ENCODE measurements around the gene CTNNA1.

CTNNA1 gene

DNA sequence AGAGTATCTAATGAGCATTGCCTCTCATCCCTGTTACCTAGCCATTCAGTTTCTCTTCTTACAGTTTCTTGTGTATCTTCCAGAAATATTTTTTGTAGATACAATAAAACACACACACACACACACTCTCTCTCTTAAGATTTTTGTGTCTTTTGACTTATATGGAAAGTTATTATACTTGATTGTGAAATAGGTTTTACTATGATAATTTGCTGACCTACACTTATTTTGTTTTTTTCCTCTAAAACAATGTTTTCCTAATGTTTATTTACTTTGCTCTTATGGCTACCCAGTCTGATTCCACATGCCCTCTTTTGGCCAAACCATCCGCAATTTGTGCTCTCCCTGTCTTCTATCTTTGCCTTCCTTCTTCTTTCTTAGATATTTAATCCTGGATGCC is 96.7 kb downstream of the CTNNA1 start:
- DNase-seq (ENCODE audit: low spot score), result no peak

DNA sequence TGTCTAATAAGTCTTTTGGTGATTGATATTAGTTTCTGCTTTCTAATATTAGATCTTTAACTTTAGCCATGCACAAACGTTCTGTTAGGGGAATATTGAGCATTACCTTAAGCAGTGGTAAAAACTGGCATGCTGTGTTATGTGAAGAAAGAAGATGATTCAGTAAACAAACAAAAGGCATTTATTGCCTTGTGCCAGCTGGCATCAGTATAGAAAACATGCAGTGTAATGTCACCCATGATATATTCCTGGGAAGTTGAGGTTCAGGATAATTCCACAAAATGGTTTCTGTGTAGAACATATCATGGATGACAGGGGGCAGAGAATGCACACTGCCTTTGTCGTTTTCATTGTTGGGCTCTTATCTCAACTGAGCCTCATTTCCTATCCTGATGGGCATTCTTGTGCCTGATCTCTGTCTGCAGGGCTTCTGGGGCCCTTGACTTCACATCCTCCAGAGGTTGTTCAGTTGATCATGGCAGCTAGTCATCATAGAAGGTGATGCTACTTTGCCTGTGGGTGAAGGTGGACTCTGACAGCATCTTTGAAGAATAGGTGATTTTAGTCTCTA is 97.7 kb downstream of the CTNNA1 start:
- no peak for DNase-seq (ENCODE audit: low spot score)

DNA sequence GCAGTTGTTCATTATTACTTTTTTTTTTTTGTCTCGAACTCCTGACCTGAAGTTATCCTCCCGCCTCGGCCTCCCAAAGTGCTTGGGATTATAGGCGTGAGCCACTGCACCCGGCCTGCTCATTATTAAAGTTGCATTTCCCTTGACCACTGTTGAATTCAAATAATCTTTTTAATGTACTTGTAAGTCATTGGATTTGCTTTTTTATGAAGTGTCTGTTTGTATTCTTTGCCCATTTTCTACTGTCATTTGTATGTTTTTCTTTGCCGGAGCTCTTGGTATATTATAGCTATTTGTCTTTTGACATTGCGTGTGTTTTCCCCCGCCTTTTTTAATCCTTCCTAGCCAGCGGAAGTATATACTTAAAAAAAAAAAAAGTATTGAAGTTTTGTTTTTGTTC is 99.9 kb downstream of the CTNNA1 start:
- no peak for DNase-seq (ENCODE audit: low spot score)

DNA sequence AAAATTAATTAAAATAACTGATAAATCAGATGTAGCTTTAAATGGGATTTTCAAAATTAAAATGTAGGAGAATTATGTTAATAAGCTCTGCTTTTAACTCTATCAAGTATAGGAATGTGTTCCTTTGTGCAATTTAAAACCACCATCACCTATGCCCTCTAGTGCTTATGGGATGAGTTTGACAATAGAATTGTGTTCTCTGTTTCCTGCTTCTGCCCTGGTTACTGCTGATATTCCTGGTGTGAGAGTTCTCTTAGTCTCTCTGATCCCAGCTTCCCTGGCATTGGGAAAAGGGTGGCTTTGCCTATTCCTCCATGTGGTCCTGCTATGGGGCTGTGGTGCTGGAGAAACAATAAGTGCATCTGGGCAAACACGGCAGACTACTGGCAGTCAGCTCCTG is 113.8 kb downstream of the CTNNA1 start:
- no peak for DNase-seq (ENCODE audit: low spot score)

DNA sequence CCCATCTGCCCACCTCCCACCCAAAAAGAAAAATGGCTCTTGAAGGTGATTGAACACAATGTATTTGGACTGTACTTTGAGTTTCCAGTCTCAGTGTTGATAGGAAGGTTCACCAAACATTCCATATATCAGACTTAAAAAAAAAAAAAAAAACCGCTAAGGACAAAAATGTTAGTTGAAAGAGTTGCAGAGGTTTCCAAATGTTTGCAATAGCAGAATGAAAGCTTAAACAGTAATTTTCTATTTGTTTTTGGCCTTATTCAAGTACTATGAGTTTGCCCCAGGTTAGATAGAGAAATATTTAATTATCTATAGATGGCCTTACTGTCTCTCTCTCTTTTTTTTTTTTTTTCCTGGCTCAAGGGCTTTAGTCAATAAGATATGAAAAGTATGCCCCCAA is 115.8 kb downstream of the CTNNA1 start:
- DNase-seq (ENCODE audit: low spot score), result no peak

DNA sequence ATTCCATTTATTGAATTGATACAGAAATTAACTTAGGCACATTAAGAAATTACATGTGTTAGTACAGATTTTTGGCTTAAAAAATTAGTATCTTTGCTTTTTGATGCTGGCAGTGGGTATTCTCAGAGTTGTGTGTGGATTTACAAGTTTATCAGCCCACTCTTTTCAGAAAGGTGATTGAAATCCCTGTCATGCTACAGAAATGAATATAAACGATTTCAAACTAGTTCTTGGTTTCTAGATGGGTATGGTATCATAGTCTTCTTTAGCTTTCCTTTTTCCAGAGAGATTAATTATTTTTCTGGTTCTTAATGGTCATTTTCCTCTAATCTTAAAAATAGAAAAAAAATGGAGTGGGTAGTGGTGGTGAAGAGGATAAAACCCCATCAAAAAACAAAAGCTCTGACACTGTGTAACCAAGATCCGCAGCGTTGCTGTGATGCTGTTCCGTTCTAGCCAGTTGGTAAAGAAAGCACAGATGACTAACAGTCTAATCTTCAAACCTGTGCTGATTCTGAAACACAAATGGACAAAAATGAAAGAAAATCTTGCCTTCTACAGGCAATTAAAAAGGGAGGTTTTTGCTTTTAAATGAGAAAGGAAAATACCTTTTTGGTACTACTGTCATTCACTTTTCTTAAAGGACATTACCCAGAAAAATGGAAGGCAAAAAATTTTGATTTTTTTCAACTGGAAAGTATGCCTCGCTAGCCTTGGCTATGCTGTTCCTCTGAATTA is 116.7 kb downstream of the CTNNA1 start:
- no peak for DNase-seq (ENCODE audit: low spot score)

DNA sequence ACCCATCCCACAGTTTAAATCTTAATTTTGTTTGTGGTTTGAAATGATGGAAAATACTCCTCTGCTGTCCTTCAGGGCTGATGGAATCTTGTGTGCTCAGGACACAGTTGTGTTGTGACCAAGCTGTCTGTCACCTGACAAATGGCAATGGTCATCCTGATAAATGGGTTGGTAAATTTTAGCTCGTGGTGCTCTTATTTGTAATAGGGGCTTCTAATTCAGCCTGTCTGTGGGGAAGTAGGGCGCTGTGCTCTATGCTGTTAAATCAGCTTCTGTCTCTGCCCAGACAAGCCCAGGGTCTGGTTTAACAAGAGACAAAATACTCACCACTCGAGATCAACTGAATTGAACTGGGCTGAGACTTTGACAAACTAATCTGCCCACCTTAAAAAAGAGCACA is 117.4 kb downstream of the CTNNA1 start:
- DNase-seq (ENCODE audit: low spot score), result no peak

DNA sequence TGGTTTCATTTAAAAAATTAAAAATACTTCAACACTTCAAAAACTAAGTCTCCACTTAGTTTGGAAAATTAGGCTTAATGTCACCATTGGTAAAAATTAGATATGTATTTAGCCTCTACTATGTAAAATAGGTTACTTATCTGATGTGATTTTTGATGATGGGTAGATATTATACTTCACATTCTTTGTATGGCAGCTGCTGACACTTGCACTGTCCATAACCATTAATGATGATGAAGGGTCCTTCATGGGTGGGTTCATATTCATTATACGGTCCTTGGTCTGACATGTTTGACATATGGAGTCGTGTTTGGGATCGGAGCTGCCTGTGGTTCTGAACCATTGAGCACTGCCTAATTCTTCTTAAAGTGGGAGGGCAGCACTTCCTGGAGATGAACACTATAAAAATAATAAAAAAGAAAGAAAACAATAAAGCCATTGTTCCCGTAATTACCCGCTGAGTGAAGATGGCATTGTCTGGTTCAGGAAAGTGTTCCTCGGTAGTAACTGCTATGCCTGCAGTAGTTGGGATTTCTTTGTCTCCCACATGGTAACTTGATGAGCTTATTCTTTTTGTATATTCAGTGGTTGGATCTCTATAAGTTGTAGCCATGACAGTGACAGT is 119.7 kb downstream of the CTNNA1 start:
- no peak for DNase-seq (ENCODE audit: low spot score)

DNA sequence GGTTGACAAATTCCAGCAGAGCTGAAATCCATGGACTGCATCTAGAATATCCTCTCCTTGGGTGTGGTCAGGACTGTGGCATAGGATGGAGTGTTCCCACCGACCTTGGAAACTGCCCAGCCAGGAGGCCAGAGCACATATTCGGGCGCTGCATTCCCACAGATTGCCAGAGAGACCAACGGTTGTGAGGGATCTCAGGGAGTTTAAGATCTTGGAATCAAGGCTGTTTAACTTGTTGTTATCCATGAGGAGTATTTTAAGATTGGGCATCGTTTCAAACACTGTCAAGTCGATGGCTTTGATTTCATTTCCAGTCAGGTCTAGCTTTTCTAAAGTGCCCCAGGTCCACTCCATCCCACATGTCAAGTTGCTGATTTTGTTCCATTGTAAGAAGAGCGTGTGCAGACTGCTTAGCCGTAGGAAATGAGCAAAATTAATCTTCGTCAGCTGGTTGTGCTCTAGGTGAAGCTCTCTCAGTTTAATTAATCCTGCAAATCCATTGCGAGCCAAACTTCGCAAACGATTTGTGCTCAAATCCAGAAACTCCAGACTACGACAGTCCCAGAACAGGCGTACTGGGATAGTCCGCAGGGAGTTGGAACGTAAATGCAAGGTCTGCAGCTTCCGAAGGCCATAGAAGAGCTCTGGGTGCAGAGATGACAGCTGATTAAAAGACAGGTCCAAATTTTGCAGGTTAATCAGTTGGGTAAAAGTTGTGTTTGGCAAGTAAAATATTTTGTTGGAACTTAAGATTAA is 120.4 kb downstream of the CTNNA1 start:
- DNase-seq (ENCODE audit: low spot score), result no peak

DNA sequence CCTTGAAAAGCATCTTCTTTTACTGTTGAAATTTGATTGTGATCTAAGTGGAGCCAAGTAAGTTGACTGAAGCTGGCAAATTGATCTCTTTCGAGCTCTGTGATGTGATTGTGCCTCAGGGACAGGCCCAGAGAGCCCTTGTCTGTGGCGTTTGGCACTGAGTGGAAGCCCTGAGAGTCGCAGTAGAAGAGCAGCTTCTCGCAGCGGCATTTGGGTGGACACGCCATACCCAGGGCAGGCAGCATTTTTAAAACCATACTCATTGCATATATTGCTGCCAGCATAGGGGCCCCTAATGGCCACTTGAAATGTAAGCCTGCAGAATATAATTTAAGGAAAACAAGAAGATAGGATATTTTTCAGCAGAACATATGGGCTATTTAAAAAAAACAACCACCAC is 121.0 kb downstream of the CTNNA1 start:
- DNase-seq (ENCODE audit: low spot score), result no peak

DNA sequence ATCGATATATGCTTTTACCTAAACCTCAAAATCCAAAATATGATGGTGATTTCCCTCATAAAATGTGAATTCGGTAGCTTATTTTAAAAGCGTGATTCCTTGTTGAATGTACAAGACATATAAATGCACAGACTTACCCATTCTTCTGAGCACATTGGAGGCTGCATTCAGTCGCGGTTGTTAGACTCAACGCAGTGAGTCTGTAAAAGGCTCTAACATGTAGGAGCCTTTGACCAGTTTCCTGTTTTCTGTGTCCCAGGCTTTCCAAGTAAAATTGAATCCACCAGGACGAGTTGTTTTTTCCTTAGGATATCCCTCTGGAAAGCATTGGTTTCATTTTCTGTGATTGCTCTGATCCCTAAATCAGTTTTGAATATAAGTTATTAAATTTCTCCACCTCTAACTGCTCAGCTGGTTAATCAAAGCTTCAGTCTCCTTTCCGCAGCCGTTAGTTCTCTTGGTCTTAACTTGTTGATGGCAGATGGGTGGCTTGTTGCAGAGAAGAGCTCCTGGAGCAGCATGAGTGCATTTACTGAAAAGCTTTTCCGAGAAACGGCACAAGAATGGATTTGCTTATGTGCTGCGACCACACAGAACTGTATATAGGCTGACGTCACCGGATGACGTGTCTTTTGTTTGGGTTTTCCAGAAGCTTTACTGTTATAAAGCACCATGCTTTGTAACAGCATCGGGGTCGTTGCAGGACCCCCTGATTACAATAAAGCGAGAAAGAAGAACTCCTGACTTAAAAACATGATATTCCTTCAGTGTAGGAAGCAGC is 121.7 kb downstream of the CTNNA1 start, which contains the start of gene LRRTM2:
Gene LRRTM2, minus strand, starts transcription at position 565 of the 781 bp plus-strand sequence. Its CDS starts 424 bp downstream, at position 141.
- DNase-seq (ENCODE audit: low spot score), result no peak

DNA sequence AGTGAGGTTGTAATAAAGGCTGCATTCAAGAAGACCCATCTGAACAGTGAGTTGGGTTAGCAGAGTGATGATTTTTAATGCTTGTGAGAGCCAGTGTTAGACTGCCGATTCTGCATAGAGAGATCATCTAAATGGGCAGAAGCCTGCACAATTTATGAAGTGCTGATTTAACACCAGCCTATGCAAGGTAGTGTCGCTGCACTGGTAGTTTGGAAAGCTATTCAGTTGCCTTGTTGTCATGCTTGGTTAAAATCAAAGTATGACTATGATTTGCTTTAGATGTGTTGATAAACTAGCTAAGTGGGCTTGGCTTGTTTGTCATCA is 122.3 kb downstream of the CTNNA1 start:
- DNase-seq (ENCODE audit: low spot score), result no peak

DNA sequence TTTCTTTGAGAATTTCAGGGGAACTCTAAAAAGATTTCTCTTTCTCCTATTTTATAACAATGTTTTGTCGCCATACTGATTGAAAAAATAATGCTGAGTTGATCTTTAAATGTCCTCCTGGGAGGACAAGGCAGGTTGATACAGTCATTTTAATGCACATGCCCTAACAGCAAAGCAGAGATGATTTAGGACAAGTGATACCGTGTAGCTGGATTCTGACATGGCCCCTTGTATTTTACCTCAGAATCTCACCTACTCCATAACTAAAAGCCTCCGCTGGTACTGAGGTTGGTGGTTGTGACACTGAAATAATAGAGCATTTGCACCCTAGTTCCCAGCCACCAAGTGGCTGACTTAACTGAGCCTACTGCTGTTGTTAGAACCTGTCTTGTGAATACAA is 122.7 kb downstream of the CTNNA1 start:
- no peak for DNase-seq (ENCODE audit: low spot score)

DNA sequence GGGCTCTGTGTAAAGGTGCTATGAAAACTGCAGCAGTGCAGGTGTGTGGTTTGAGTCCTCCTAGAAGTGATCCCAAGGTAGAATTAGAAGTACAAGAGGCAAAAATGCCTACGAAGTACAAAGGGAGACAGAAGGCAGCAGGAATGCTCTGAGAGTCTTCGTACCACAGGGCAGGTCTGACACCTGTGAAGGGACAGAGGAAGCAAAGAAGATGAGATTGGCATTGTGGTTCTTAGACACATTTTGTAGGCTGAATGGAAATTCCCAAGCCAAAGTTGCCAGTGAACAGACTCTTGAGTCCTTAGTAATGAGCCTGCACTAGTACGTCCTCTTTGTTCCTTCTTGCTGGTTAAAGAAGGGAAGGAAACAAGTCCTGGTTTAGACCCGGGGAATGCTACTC is 123.6 kb downstream of the CTNNA1 start:
- no peak for DNase-seq (ENCODE audit: low spot score)

DNA sequence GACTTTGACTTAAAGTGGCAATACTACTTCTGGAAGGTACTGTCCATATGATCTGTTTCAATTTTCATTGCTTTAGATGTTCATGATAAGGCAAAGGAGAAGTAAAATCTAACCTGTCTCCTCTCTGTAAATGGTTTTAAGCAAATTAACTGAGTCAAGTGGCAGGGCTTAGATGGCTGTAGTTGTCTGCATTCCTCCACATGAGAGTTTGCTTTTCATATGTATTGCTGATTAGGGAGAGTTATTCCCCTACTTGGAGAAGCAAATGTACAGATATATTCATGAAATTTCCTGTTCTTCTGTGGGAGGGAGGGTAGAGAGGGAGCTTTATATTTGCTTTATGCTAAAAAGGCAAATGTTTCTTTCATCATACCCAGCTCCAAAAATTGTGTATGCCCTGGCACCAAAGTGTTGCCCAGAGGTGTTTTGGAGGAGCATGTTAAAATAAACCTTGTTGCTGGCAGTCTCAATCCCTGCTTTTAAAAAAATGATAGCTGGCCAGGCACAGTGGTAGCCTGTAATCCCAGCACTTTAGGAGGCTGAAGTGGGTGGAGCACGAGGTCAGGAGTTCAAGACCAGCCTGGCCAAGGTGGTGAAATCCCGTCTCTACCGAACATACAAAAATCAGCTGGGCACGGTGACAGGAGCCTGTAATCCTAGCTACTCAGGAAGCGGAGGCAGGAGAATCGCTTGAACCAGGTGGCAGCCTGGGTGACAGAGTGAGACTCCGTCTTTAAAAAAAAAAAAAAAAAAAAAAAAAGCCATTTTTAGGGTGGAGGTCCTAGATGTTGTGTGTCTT is 125.4 kb downstream of the CTNNA1 start:
- no peak for DNase-seq (ENCODE audit: low spot score)

DNA sequence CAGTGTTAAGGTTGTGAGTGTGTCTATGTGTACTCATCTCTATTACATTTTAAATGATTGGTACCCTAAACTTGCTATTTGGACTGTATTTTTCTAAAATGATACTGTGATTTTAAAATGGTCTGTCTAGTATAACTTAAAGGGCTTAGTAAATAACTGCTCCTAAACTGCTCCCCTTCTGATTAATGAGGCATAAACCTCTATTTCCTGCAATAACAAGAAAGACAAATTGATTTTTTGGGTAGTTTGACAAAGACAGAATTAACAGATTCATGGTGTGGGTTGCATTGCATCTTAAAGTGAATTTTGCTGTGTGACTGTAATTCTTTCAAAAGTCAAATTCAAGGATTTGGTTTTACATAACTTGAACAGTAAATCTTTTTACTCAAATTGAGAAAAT is 130.0 kb downstream of the CTNNA1 start:
- DNase-seq (ENCODE audit: low spot score), result no peak

DNA sequence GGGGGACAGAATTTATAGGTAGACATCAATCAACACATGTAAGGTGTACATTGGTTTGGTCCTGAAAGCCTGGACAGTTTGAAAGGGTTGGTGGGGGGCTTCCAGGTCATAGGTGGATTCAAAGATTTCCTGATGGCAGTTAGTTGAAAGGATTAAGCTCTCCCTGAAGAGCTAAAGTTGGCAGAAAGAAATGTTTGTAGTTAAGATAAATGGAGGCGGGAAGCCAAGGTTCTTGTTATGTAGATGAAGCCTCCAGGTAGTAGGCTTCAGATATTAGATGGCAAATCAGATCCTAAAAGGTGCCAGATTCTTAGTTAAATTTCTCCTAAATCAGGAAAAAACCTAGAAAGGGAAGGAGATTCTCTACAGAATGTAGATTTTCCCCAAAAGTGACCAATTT is 130.9 kb downstream of the CTNNA1 start:
- no peak for DNase-seq (ENCODE audit: low spot score)

DNA sequence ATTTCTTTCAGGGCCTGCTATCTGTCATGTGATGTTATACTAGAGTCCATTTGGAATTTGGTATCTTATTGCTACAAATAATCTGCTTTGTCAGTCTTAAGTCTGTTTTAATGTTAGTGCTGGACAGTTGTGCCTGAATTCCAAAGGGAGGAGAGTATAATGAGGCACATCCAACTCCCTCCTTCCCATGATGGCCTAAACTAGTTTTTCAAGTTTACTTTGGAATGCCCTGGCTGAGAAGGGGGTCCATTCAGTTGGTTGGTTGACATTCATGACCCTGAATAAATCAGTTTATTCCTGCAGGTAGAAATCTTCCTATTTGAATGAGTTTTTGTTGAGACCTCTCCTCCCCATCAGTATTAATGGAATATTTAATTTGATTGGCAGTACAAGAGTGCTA is 131.3 kb downstream of the CTNNA1 start:
- DNase-seq (ENCODE audit: low spot score), result no peak

DNA sequence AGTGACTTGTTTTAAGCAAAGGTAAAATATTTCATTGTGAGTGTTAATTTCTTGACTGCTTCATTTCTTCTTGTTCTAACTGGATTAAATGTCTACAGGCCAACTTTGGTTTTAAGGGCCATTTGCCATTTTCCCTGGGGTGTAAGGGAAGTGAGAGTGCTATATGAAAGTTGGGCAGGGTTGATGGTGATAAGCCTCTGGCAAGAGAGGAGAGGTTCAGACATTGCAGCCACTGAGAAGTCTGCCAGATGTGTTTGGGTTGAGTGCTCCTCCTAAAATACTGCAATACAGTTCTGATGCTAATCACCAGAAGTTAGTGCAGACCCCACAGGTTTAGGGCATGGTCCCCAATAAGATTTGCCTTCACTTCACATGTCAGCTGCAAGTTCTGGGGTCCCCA is 136.8 kb downstream of the CTNNA1 start:
- DNase-seq (ENCODE audit: low spot score), result no peak

DNA sequence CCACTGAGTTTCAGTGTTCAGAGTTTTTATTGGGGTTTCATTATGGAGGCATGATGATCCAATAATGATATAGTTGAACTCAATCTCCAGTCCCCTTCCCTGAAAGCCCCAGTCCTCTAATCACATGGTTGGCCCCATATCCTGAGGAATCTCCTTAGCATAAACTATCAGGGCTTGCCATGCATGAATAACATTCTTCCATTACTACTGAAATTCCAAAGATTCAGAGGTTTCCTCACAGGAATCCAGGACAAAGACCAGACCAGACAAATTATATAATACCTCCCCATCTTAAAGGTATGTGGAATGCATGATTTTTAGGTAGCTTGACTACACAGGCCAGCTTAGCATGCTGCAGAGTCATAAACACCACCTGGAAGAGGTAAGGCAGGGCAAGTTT is 137.4 kb downstream of the CTNNA1 start:
- DNase-seq (ENCODE audit: low spot score), result no peak

DNA sequence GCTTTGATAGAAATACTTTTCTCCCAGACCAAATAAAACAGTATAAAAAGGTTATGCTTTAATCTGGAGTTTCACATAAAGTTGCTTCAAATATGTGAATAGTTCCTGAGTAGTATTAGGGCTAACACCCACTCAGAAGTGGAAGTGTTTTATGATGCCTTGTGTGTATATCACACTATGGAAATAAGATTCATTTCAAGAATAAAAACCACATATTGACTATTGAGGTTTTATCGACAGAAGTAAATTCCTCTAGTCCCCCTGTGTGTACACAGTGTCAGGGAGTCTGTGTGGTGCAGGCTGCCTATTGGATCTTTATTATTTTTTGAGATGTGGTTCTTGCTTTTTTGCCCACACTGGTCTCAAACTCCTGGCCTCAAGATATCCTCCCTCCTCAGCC is 142.7 kb downstream of the CTNNA1 start:
- no peak for DNase-seq (ENCODE audit: low spot score)
